K562 (cell line): ENCODE results near the gene DBI. TPM values are rescaled to one million over a fixed set of nuclear protein-coding genes. Genes with fewer than 3 reads are reported as not detected.

Experiments
- ATAC-seq: fragments of 200-7000 bp; cut with Tn5 transposase; 3 replicates; pipeline ENCODE4 v1.9.1; 2020; ENCODE audit warnings: moderate library complexity
- BruUV-seq: library from RNA; stranded (reverse); fragments of 400-500 nt; replicated peaks from 2 replicates; lab custom pipeline; 2021; lab: Mats Ljungman, UMichigan
- CTCF ChIA-PET: fragments of 300-600 bp; formaldehyde crosslinking; extraction: SDS; loops from one replicate; lab custom pipeline; 2021; ENCODE audit warnings: low intra/inter-chr PET ratio; lab: Yijun Ruan, JAX
- POLR2A ChIA-PET: fragments of 300-600, 350-650 bp; sonication (Branson Sonifier 250); formaldehyde crosslinking; extraction: SDS; loops from one replicate; lab custom pipeline; 2021; ENCODE audit warnings: antibody characterized with exemption, inconsistent platforms; lab: Yijun Ruan, JAX
- DNase-seq, 4 experiments: peaks; one replicate each; pipeline versions ENCODE4 v3.0.0 to v3.0.0-alpha.2; 2011 to 2018; ENCODE audit warnings: low spot score in 3 of 4, mixed read lengths in 3 of 4; ENCODE audit errors: extremely low read depth in 1 of 4
- FAIRE-seq: peaks from 2 replicates; lab custom pipeline; 2011; peaks lifted over from hg19 to GRCh38; lab: Jason Lieb, UNC
- H2AFZ ChIP-seq: 2 replicates; pipeline ENCODE4 v1.6.0; 2011; ENCODE audit warnings: low read depth, low read length, control low read depth, inconsistent platforms
- H3K27ac ChIP-seq: fragments of 200-600 bp; 3 replicates; pipeline ENCODE4 v1.8.0; 2011; ENCODE audit warnings: low read depth, mild to moderate bottlenecking, control low read depth, inconsistent platforms, low read length, moderate library complexity, mixed read lengths; ENCODE audit errors: extremely low read depth
- H3K27me3 ChIP-seq, 2 experiments: fragments of 300-600 bp in 1 of 2; 2 replicates in 1 of 2; 3 replicates in 1 of 2; pipeline versions ENCODE4 v1.6.0 to v1.8.0; 2011; ENCODE audit warnings: inconsistent platforms in 2 of 2, low read length in 2 of 2, mild to moderate bottlenecking in 1 of 2, mixed read lengths in 1 of 2, moderate library complexity in 1 of 2; ENCODE audit not compliant: control insufficient read depth in 2 of 2, insufficient read depth in 2 of 2
- H3K36me3 ChIP-seq: fragments of 300-600 bp; 3 replicates; pipeline ENCODE4 v1.8.0; 2011; ENCODE audit warnings: mild to moderate bottlenecking, low read length, inconsistent platforms; ENCODE audit not compliant: control insufficient read depth, insufficient read depth
- H3K4me1 ChIP-seq, 2 experiments: fragments of 200-600 bp in 1 of 2; replicated peaks in 1 of 2; 2 replicates in 1 of 2; 3 replicates in 1 of 2; pipeline versions ENCODE4 v1.5.1 to v1.8.0; 2011; ENCODE audit warnings: inconsistent platforms in 2 of 2, low read length in 2 of 2, mild to moderate bottlenecking in 1 of 2, mixed read lengths in 1 of 2, moderate library complexity in 1 of 2; ENCODE audit not compliant: control insufficient read depth in 2 of 2, insufficient read depth in 2 of 2
- H3K4me2 ChIP-seq: 2 replicates; pipeline ENCODE4 v1.6.1; 2011; ENCODE audit warnings: low read length, control low read depth, inconsistent platforms, mixed read lengths; ENCODE audit not compliant: insufficient read depth
- H3K4me3 ChIP-seq: fragments of 200-600 bp; sonication (generic), shearing (Covaris generic); 2 replicates; pipeline ENCODE4 v1.5.1; 2016; ENCODE audit warnings: control low read depth, inconsistent platforms
- H3K79me2 ChIP-seq: fragments of 200-600 bp; 3 replicates; pipeline ENCODE4 v1.8.0; 2011; ENCODE audit warnings: low read length, inconsistent platforms; ENCODE audit not compliant: control insufficient read depth, insufficient read depth
- H3K9ac ChIP-seq, 2 experiments: 2 replicates each; pipeline versions ENCODE4 v1.6.0 to v1.6.1; 2011; ENCODE audit warnings: low read depth in 2 of 2, low read length in 2 of 2, control low read depth in 1 of 2, inconsistent platforms in 1 of 2, mild to moderate bottlenecking in 1 of 2, mixed read lengths in 1 of 2; ENCODE audit not compliant: insufficient read depth in 1 of 2
- H3K9me1 ChIP-seq: one replicate; pipeline ENCODE4 v1.6.0; 2011; ENCODE audit warnings: inconsistent platforms, mild to moderate bottlenecking, low read length, moderate library complexity; ENCODE audit not compliant: control insufficient read depth, insufficient read depth
- H3K9me3 ChIP-seq: replicated peaks from 2 replicates; pipeline ENCODE4 v1.5.1; 2011; ENCODE audit warnings: low read depth, low read length, inconsistent platforms; ENCODE audit not compliant: control insufficient read depth, insufficient read depth
- H4K20me1 ChIP-seq: replicated peaks from 2 replicates; pipeline ENCODE4 v1.6.1; 2011; ENCODE audit warnings: low read length, inconsistent platforms, mixed read lengths; ENCODE audit not compliant: control insufficient read depth, insufficient read depth
- GATAD2B ChIP-seq: fragments of 450-650 bp; IDR thresholded peaks from 2 replicates; pipeline ENCODE4 v1.6.1; 2017; ENCODE audit warnings: mild to moderate bottlenecking, borderline replicate concordance
- ID3 ChIP-seq, 2 experiments: fragments of 250-450 bp in 1 of 2; fragments of 450-650 bp in 1 of 2; sonication (Bioruptor Pico) in 1 of 2; IDR thresholded peaks; 2 replicates each; pipeline versions ENCODE4 v1.6.1 to v1.8.0; 2016 to 2021; ENCODE audit warnings: mild to moderate bottlenecking in 2 of 2, moderate library complexity in 2 of 2, missing compliant biosample characterization in 1 of 2, missing genetic modification characterization in 1 of 2
- MAFF ChIP-seq: IDR thresholded peaks from 2 replicates; pipeline ENCODE4 v1.6.1; 2012; ENCODE audit warnings: low read length, improper control_type of control experiment
- RBM25 ChIP-seq: fragments of 200-400 bp; formaldehyde crosslinking; IDR thresholded peaks from 2 replicates; pipeline ENCODE4 v1.6.1; 2018; ENCODE audit warnings: low read length, low read depth, moderate library complexity; ENCODE audit not compliant: severe bottlenecking
- SIN3A ChIP-seq, 2 experiments: fragments of 150-350 bp in 1 of 2; IDR thresholded peaks; 2 replicates each; pipeline ENCODE4 v1.6.1; 2011 to 2016; ENCODE audit warnings: borderline replicate concordance in 2 of 2, low read depth in 2 of 2, low read length in 2 of 2, mild to moderate bottlenecking in 2 of 2, moderate library complexity in 2 of 2; ENCODE audit not compliant: control insufficient read depth in 1 of 2
- UBTF ChIP-seq, 2 experiments: IDR thresholded peaks; 2 replicates each; pipeline ENCODE4 v1.6.1; 2012; ENCODE audit warnings: improper control_type of control experiment in 2 of 2, low read depth in 2 of 2, low read length in 2 of 2, borderline replicate concordance in 1 of 2
- ZNF3 ChIP-seq: fragments of 250-450 bp; sonication (Bioruptor Pico); IDR thresholded peaks from 2 replicates; pipeline ENCODE4 v1.5.0; 2021; ENCODE audit warnings: mild to moderate bottlenecking, moderate library complexity
- ZNF518B ChIP-seq: fragments of 250-450 bp; sonication (Bioruptor Pico); IDR thresholded peaks from 2 replicates; pipeline ENCODE4 v1.5.0; 2021; ENCODE audit warnings: mild to moderate bottlenecking, moderate library complexity
- WGBS: fragments of 100-300 bp; shearing (Covaris generic); methylation state at CpG from one replicate; pipeline ENCODE4 v1.1.6; 2016; ENCODE audit warnings: low coverage, mixed read lengths; ENCODE audit not compliant: insufficient coverage; ENCODE audit errors: missing lambda C conversion rate; 5-methylcytosine and 5-hydroxymethylcytosine counted together
- in situ Hi-C: fragments of 300-500 bp; cut with MboI; formaldehyde crosslinking; loops from 4 replicates; pipeline ENCODE4 v1.15.0; 2018; ENCODE audit warnings: inconsistent platforms, mixed read lengths
- intact Hi-C: fragments of 100-400 bp; cut with micrococcal nuclease; formaldehyde crosslinking; loops from 2 replicates; pipeline ENCODE4 v1.14.2; 2022
- polyA plus RNA-seq, 8 experiments: library from polyadenylated mRNA; depleted of rRNA in 4 of 8; stranded (reverse) in 5 of 8; unstranded in 3 of 8; fragments of >200 nt; fragmentation: Nextera tagmentation in 2 of 8; fragmentation: Illumina TruSeq in 1 of 8; extraction: Ambion mirVana in 2 of 8; extraction: Trizol in 1 of 8; gene quantifications; 2 replicates each; pipeline versions ENCODE4 v1.2.1 to v1.2.3, GENCODE V29; 2011 to 2014; ENCODE audit warnings: inconsistent platforms in 1 of 8, missing spikeins in 1 of 8
- total RNA-seq, 7 experiments: library from RNA; depleted of rRNA in 6 of 7; stranded (reverse); fragments of >200 nt in 6 of 7; fragmentation: Illumina TruSeq in 2 of 7; extraction: Trizol in 2 of 7; gene quantifications; 2 replicates each; pipeline versions ENCODE4 v1.2.1 to v1.2.3, GENCODE V29; 2011 to 2021; ENCODE audit warnings: low replicate concordance in 1 of 7

Gene DBI
- total and polyA plus RNA-seq, 9 of the 15 experiments (the other 6 are each of a cell fraction or from before 2014, with no cell fraction given) = 55.8 to 443 (median 194) TPM

DNA sequence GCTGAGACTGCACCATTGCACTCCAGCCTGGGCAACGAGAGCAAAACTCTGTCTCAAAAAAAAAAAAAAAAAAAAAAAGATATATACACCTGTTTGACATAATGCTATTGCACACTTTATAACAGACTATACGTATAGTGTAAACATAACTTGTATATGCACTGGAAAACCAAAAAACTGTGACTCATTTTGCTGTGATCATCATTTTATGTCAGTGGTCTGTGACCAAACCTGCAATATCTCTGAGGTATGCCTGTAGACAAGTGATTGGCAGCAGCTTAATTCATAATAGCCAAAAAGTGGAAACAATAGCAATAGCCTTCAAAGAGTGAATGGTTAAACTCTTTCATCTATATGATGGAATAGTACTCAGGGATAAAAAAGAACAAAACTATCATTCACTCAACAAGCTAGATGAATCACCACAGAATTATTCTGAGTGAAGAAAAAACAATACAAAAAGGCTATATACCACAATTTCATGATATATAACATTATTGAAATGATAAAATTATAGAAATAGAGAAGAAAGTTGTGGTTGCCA is 6.3 kb upstream of the DBI start:
- Histone ChIP-seq H4K20me1 (no peaks in the 10 kb centered on the region), H3K9me1 (no peaks in the 10 kb centered on the region), H3K27ac (no peak overlapping the region), H3K27me3 (no peaks in the 10 kb centered on the region), H3K4me1 (no peaks in the 10 kb centered on the region; a peak in 2 of 5 replicates), H3K4me2 (no peak overlapping the region), H3K9ac (no peak overlapping the region), H3K9me3 (no peaks in the 10 kb centered on the region), H3K79me2 (peaks cover 7% of the 10 kb centered on the region; the same call in 2 of the 3 replicates), H3K4me3 (no peak overlapping the region), H3K36me3 (no peaks in the 10 kb centered on the region), H2AFZ (no peak overlapping the region)
- 75% methylated on average over 1 of the region's 2 CpGs for WGBS
- DNase-seq (no peak), ATAC-seq (no peak), FAIRE-seq (no peak)
- ChIA-PET POLR2A (interaction anchor here (2.0 kb wide), 1 partner anchor 10 kb away, joined by 4 read pairs; no protein-coding TSS in a partner anchor), CTCF (no interaction called here)
- intact Hi-C loops (no loop called here), in situ Hi-C loops (no loop called here)
- no TSS peak for BruUV-seq
- TF ChIP-seq ZNF3 (CRISPR knock-in tag) = peak; percentile 89
- no peak for TF ChIP-seq ZNF518B (CRISPR knock-in tag)
- no peak for TF ChIP-seq ID3 (CRISPR knock-in tag; IDR thresholded peaks at IDR 0.05)
- no peak for TF ChIP-seq ID3 (tag; IDR thresholded peaks at IDR 0.05)
- no peak for TF ChIP-seq SIN3A (IDR thresholded peaks at IDR 0.05; ENCODE audit: borderline replicate concordance in 2 of 2, control insufficient read depth in 1 of 2, low read depth in 2 of 2, low read length in 2 of 2)
- TF ChIP-seq RBM25 = peak; percentile 57
- TF ChIP-seq MAFF = peak; percentile 24; the same call in 1 of the 2 replicates
- TF ChIP-seq GATAD2B = no peak
- no peak for TF ChIP-seq UBTF (IDR thresholded peaks at IDR 0.05; ENCODE audit: borderline replicate concordance in 1 of 2, low read depth in 2 of 2, low read length in 2 of 2)
